ENCODE data around the gene PLA2G3. TPM values are rescaled to one million over a fixed set of nuclear protein-coding genes. Genes with fewer than 3 reads are reported as not detected.

PLA2G3 gene
- total RNA-seq, 1 experiment from 2014 or later: 8.2 TPM

GRCh38 chr22:31124290-31124689 lies 16.0 kb downstream of the PLA2G3 start:
- Histone ChIP-seq H3K4ac (ENCODE audit: low read depth, low read length) (no peak overlapping the region), H4K5ac (ENCODE audit: insufficient read length, low read depth, low read length) (no peak overlapping the region), H3K79me2 (ENCODE audit: insufficient read depth, low read length) (no peaks in the 10 kb centered on the region), H3K23ac (ENCODE audit: insufficient read length, low read depth, low read length) (no peak overlapping the region), H2BK20ac (ENCODE audit: low read depth, low read length, poor library complexity, severe bottlenecking) (no peak overlapping the region), H3K23me2 (ENCODE audit: insufficient read length, low read depth, low read length, poor library complexity, severe bottlenecking) (no peaks in the 10 kb centered on the region), H3K4me2 (ENCODE audit: insufficient read depth, insufficient read length, low read length) (no peak overlapping the region), H2BK5ac (ENCODE audit: insufficient read length, low read length) (no peak overlapping the region), H3K4me1 (ENCODE audit: insufficient read depth, low read length) (peaks cover 5% of the 10 kb centered on the region; the same call in 1 of the 2 replicates), H3K9ac (ENCODE audit: extremely low read depth, insufficient read length, low read length) (no peak overlapping the region), H3K9me3 (ENCODE audit: control insufficient read depth, low read depth, low read length) (no peaks in the 10 kb centered on the region), H3K27me3 (ENCODE audit: insufficient read depth, low read length) (no peaks in the 10 kb centered on the region), H3K56ac (ENCODE audit: insufficient read length, low read depth, low read length) (no peak overlapping the region), H2BK12ac (ENCODE audit: insufficient read length, low read depth, low read length) (no peak overlapping the region), H3K14ac (ENCODE audit: insufficient read depth, low read length) (no peak overlapping the region), H2BK120ac (ENCODE audit: low read depth, low read length, poor library complexity, severe bottlenecking) (no peak overlapping the region), H2AFZ (ENCODE audit: low read length) (no peak overlapping the region), H3K18ac (ENCODE audit: insufficient read length, low read depth, low read length) (no peak overlapping the region), H2AK5ac (ENCODE audit: insufficient read length, low read length) (no peak overlapping the region), H4K20me1 (ENCODE audit: control insufficient read depth, insufficient read depth, insufficient read length) (no peaks in the 10 kb centered on the region), H3T11ph (ENCODE audit: low read length) (no peak overlapping the region), H3K27ac (ENCODE audit: insufficient read length, low read depth, low read length) (no peak overlapping the region), H4K91ac (ENCODE audit: insufficient read length, low read depth, low read length) (no peak overlapping the region), H4K8ac (replicated peaks; ENCODE audit: insufficient read length, low read depth, low read length) (no peak overlapping the region), H2BK15ac (ENCODE audit: low read depth, low read length) (no peak overlapping the region), H3K79me1 (ENCODE audit: insufficient read depth, low read depth, low read length, poor library complexity, severe bottlenecking) (no peaks in the 10 kb centered on the region)
- Mint-ChIP-seq H3K4me1 (peaks cover 26 to 48% of the 10 kb centered on the region in 2 experiments), H3K27me3 (ENCODE audit: low read depth) (peaks cover 6% of the 10 kb centered on the region), H3K36me3 (ENCODE audit: insufficient read depth in 1 of 3, low read depth in 3 of 3) (no peaks in the 10 kb centered on the region), H3K27ac (no peak overlapping the region), H3K9me3 (no peaks in the 10 kb centered on the region), H3K4me3 (no peak overlapping the region)
- TF ChIP-seq, protein P1, sequence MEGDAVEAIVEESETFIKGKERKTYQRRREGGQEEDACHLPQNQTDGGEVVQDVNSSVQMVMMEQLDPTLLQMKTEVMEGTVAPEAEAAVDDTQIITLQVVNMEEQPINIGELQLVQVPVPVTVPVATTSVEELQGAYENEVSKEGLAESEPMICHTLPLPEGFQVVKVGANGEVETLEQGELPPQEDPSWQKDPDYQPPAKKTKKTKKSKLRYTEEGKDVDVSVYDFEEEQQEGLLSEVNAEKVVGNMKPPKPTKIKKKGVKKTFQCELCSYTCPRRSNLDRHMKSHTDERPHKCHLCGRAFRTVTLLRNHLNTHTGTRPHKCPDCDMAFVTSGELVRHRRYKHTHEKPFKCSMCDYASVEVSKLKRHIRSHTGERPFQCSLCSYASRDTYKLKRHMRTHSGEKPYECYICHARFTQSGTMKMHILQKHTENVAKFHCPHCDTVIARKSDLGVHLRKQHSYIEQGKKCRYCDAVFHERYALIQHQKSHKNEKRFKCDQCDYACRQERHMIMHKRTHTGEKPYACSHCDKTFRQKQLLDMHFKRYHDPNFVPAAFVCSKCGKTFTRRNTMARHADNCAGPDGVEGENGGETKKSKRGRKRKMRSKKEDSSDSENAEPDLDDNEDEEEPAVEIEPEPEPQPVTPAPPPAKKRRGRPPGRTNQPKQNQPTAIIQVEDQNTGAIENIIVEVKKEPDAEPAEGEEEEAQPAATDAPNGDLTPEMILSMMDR (conservative IDR thresholded peaks at IDR 0.05): no peak
- WGBS (ENCODE audit: extremely low coverage, insufficient read length, low lambda C conversion rate): no CpG with 5 or more reads among the region's 3 CpGs
- DNase-seq: no peak
